ENCODE data around the gene COQ9.
"Not testable (repeated sequence)": the region's sequence is repeated elsewhere in the genome, so short reads cannot be mapped to it uniquely, and the experiment has no call there.

COQ9 gene

GRCh38 chr16:57426356-57426755, 20.9 kb upstream of the COQ9 start:
- no peak for DNase-seq (ENCODE audit: low read depth, low spot score)

DNA sequence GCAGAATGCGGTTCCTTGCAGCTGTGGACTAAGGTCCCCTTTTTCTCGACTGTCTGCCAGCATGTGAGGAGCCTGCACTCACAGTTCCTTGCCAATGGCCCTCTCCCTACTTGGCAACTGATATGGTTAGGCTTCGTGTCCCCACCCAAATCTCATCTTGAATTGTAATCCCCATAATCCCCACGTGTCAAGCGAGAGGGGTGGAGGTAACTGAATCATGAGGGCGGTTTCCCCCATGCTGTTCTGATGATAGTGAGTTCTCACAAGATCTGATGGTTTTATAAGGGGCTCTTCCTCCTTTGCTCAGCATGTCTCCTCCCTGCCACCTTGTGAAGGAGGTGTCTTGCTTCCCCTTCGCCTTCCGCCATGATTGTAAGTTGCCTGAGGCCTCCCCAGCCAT, 20.0 kb upstream of the COQ9 start:
- no peak for DNase-seq (ENCODE audit: low read depth, low spot score)

GRCh38 chr16:57427824-57428223, 19.5 kb upstream of the COQ9 start:
- DNase-seq (ENCODE audit: low read depth, low spot score): no peak

DNA sequence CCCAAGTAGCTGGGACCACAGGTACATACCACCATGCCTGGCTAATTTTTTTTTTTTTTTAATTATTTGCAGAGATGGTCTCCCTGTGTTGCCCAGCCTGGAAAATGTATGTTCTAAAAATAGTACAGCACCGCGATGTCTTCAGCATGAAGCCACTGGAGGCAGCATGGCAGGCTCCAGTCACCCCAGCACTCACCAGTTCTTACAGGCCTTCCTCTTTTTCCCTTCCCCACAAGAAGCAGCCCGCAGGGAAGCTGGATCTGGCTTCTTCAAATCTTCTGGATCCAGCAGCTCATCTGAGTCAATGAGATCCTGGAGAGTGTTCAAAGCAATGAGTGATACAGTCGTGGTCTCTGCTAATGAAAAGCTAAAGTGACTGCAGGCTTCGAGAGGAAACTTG, 16.3 kb upstream of the COQ9 start:
- no peak for DNase-seq (ENCODE audit: low read depth, low spot score)

DNA sequence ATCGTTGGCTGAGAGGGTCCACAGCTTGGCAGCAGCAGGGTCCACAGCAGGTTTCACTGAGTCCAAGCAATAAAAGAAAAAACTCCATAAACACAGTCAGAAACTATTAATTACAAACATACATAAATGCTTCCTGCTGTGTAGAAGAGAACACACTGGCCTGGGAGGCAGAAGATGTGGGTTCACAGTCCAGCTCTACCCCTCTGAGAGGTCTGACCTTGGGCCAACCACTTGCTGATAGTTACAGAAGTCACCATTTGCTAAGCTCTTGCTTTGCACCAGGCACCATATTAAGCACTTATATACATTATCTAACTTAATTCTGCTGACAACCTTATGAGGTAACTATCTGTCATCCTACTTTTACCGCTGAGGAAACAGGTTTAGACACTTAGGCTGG, 14.8 kb upstream of the COQ9 start:
- no peak for DNase-seq (ENCODE audit: low read depth, low spot score)

GRCh38 chr16:57432989-57433388, 14.3 kb upstream of the COQ9 start:
- DNase-seq (ENCODE audit: low read depth, low spot score): no peak

GRCh38 chr16:57434003-57434402, 13.3 kb upstream of the COQ9 start:
- DNase-seq (ENCODE audit: low read depth, low spot score): no peak

DNA sequence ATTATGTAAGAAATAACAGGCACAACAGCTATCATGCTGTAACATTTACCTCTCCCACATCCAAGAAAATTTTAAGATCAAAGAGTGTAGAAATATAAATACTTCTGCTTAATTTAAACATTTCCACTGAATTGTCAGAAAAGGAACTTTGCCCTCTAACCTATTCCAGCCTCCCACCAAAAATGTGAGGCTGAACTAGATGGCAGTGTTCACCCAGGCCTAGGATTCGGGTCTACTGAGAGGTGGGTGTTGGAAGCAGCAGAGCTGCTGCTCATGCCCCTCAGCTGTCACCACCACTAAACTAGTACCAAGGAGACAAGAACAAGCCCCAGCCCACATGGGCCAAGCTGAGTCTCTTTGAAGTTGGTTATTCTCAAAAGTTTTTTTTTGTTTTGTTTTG, 11.4 kb upstream of the COQ9 start:
- DNase-seq (ENCODE audit: low read depth, low spot score): no peak

DNA sequence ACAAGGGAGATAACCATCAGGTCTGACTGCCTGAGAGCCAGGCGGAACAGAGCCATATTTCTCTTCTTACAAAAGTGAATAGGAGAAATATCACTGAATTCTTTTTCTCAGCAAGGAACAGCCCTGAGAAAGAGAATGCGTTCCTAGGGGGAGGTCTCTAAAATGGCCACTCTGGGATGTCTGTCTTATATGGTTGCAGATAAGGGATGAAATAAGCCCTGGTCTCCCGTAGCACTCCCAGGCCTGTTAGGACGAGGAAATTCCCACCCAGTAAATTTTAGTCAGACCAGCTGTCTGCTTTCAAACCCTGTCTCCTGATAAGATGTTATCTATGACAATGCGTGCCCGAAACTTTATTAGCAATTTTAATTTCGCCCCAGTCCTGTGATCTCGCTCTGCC, 7.3 kb upstream of the COQ9 start:
- not testable (repeated sequence) for DNase-seq (ENCODE audit: low read depth, low spot score)

DNA sequence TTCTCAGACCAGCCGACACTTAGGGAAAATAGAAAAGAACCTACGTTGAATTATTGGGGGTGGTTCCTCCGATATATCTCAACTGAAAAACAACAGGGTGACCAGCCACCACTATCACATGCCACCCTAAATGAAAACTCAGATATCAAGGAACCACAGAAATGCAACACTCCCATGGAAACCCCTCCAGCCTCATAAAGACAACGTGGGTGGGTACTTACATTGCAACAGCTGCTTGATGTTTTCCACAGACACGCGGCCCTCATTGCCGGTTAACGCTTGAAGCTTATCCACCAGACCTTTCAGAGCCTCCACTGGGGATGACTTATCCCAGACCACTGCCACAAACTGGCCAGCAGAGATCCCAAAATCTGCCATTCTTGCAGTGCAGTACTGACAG, 6.7 kb upstream of the COQ9 start:
- not testable (repeated sequence) for DNase-seq (ENCODE audit: low read depth, low spot score)

- no peak for DNase-seq (ENCODE audit: low read depth, low spot score)
Observed at GRCh38 chr16:57444711-57445110, 2.6 kb upstream of the COQ9 start.

DNA sequence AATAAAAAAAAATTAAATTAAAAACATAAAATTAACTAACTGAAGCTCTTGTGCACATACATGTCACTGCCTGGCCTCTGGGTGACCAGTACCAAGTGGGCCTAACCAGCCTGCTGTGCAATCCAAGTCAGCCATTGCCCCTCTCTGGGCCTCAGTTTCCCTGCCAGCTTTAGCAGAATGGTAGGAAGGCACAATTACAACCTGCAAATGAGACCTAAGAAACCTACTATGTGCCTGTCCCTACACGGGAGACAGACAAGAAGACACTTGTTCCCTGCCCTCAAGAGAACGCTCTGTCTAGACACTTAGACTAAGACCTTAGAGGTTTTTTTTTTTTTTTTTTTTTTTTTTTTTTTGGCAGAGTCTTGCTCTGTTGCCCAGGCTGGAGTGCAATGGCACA, 1.8 kb upstream of the COQ9 start:
- DNase-seq (ENCODE audit: low read depth, low spot score): no peak

DNA sequence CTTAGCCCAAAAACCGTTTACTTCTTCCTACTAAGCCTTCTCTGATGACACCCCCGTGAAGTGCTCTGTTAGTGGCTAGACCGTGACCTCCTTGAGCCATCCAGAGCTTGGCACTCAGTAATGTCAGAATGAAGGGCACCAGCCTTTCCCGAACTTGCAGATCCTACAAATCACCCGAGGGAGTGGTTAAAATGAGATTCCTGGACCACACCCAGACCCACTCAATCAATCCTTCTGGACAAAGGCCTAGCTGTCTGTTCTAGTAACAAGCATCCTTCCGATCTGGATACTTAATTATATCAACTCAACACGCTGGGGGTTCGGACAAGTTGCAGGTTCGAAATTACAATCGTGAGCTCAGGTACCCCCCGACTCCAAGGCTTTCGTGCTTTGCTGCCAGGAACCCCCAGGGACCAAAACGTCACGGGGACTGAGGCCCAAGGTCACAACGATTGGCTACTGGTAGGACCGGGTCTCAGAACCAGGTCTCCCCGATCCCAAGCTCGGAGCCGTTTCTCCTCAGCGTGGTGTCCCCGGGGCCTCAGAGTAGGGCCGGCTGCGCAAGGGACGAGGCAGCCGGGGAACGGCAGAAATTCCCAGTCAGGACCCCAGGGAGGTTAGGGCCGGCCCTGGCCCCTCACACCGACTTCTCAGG, 621 bp upstream of the COQ9 start:
- no peak for DNase-seq (ENCODE audit: low read depth, low spot score)

DNA sequence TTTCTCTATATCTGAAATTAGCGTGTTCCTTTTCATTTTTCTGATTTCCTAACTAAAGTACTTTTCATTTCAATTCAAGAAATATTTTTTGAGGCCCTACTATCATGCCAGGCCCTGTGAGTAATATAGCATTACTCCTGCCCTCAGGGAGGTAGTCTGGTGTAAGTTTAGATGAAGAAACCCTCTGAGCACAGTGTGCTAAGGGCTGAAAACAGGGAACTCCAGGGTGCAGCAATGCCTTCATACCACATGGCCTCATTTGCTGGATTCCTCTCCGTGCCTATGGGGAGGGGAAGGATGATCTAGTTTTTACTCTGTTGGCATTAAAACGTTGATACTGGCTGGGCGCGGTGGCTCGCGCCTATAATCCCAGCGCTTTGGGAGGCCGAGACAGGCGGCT, 4.7 kb downstream of the COQ9 start:
- DNase-seq (ENCODE audit: low read depth, low spot score): no peak

DNA sequence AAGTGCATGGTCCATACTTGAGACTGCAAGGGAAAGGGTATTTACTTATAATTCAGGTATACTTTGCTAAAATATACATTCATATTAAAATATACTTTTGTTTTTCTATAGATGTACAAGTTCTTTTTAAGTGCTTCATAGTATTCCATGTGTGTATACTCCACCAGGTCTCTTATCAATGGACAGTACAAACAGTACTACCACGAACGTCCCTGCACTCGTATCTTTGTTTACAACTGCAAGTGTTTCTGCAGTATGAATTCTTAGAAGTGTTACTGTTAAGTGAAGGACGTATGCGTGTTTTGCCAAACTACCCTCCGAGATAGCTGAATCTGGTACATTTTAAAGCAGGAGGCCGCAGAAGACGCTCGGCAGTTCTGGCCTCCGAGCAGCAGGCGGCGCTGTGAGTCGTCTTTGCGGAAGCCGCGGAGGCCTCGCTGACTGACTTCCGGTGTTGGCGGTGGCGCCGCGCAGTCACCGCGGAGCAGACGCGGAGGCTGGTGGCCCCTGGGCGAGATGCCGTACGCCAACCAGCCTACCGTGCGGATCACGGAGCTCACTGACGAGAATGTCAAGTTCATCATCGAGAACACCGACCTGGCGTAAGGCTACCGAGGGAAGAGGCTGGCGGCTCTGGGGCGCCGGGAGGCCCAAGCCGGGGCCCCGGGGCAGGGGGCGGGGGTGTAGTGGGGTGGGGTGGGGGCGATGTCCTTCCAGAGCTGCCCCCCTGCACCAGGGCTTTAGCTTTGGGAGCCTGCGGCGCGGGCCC, 15.1 kb downstream of the COQ9 start, which contains the start of gene POLR2C:
POLR2C (plus strand) TSS at position 471 of the 769 bp plus-strand sequence; CDS start at position 517, 46 bp downstream.
- DNase-seq (ENCODE audit: low read depth, low spot score): peak; percentile 82

- DNase-seq (ENCODE audit: low read depth, low spot score): no peak
Observed at GRCh38 chr16:57462978-57463362, 15.7 kb downstream of the COQ9 start.

DNA sequence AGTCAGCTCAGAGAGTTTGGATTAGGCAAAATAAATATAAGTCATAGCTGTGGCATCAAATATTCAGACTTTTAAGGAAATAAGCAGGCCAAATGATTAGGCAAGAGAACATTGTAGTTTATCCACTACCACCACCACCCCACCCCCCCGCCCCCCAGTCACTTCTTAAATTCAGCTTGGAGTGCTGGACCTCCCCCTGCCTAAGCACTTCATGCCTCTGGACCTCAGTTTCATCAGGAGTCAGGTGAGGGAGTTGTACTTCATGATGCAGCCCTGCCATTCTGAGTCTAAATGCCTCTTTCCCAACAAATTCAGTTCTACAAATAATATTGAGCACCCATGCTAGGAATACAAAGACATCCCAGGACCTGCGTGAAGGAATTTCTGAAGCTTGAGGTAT, 17.2 kb downstream of the COQ9 start:
- DNase-seq (ENCODE audit: low read depth, low spot score): no peak

DNA sequence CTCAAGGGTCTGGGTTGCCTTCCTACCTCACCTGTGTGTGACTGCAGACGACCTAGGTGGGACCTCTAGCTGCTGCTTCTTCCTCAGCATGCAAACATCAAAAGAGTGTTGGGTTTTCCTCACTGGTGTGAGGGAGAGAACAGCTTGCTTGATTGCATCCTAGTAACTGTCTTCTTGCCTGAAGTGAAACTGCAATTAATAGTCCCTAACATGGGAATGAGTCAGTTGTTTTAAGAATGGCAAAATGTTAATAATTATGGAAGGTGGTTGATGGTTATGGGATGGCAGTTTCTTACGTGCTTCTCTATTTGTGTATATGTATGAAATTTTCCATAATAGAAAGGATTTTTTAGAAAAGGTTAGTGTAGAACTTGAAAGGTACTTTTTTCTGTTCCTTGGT, 21.1 kb downstream of the COQ9 start:
- no peak for DNase-seq (ENCODE audit: low read depth, low spot score)

- no peak for DNase-seq (ENCODE audit: low read depth, low spot score)
Observed at GRCh38 chr16:57469046-57469445, 21.8 kb downstream of the COQ9 start.

DNA sequence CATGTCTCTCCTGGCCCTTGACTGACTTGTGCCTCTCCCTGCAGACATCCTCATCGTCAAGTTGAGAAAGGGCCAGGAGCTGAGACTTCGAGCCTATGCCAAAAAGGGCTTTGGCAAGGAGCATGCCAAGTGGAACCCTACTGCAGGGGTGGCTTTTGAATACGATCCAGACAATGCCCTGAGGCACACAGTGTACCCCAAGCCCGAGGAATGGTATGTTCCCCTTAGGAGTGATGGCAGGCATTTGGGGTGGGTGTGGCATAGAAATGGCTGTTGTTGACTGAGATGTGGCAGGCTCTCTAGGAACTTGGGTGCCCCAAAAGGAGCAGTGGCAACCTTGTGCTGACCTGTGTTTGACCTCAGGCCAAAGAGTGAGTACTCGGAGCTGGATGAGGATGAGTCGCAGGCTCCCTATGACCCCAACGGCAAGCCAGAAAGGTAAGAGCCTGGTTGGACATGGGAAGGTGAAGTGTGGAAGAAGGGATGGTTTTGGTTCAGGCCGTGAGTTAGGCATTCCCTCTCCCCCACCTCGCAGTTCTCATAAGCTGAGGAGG, 22.7 kb downstream of the COQ9 start:
- no peak for DNase-seq (ENCODE audit: low read depth, low spot score)

DNA sequence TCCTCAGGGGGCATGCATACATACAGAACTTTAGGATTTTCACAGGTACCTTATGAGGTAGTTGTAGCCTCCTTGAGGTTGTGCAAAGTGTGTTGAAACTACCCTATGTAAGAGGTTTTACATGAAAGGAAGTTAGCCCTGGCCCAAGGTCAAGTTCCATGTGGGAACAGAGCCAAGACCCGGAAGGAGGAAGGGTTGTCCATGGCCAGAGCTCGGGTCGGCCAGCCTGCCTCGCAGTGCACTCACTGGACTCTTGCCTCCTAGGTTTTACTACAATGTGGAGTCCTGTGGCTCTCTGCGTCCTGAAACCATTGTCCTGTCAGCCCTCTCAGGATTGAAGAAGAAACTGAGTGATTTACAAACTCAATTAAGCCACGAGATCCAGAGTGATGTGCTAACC, 23.4 kb downstream of the COQ9 start:
- no peak for DNase-seq (ENCODE audit: low read depth, low spot score)

- DNase-seq (ENCODE audit: low read depth, low spot score): no peak
Observed at GRCh38 chr16:57471209-57471608, 23.9 kb downstream of the COQ9 start.

Measured in activated naive CD8-positive, alpha-beta T cell treated with anti-CD3 and anti-CD28 coated beads, Interleukin-2, amount 50 U/mL, for 16 hours (primary cell).